ENCODE measurements around the gene ARHGEF12.

GRCh38 chr11:120424970-120425332 is 88.7 kb downstream of the ARHGEF12 start:
- TF ChIP-seq BHLHE40 (IDR thresholded peaks at IDR 0.05; ENCODE audit: borderline replicate concordance) (no peak), SUZ12 (IDR thresholded peaks at IDR 0.05) (no peak), ELF4 (IDR thresholded peaks at IDR 0.05) (no peak), ZNF384 (IDR thresholded peaks at IDR 0.05) (no peak), TARDBP (IDR thresholded peaks at IDR 0.05) (no peak), FOXM1 (IDR thresholded peaks at IDR 0.05; ENCODE audit: borderline replicate concordance) (no peak), FOXK2 (IDR thresholded peaks at IDR 0.05) (no peak), LEF1 (IDR thresholded peaks at IDR 0.05; ENCODE audit: borderline replicate concordance) (no peak), FOXA1 (IDR thresholded peaks at IDR 0.05) (no peak), HDGF (IDR thresholded peaks at IDR 0.05; ENCODE audit: borderline replicate concordance) (no peak)
